HepG2 (cell line): ENCODE measurements around the gene CORO1C. TPM values are rescaled to one million over a fixed set of nuclear protein-coding genes. Genes with fewer than 3 reads are reported as not detected.

Experiments used
- ATAC-seq: fragments of 200-7000 bp; cut with Tn5 transposase; 3 replicates; pipeline ENCODE4 v1.9.1; 2020; ENCODE audit warnings: mild to moderate bottlenecking, moderate library complexity
- BruUV-seq: library from RNA; stranded (reverse); fragments of 400-500 nt; replicated peaks from 2 replicates; lab custom pipeline; 2021; lab: Mats Ljungman, UMichigan
- CTCF ChIA-PET: fragments of 300-600 bp; formaldehyde crosslinking; extraction: SDS; loops from one replicate; lab custom pipeline; 2021; ENCODE audit warnings: low total read pairs, inconsistent platforms, low intra/inter-chr PET ratio; lab: Yijun Ruan, JAX
- POLR2A ChIA-PET: fragments of 350-600 bp; sonication (Branson Sonifier 250); formaldehyde crosslinking; loops from one replicate; lab custom pipeline; 2020; ENCODE audit warnings: antibody characterized with exemption, inconsistent platforms; lab: Yijun Ruan, JAX
- DNase-seq: peaks from one replicate; pipeline ENCODE4 v3.0.0-alpha.2; 2015; ENCODE audit warnings: low spot score
- FAIRE-seq: peaks from 3 replicates; lab custom pipeline; 2011; peaks lifted over from hg19 to GRCh38; lab: Jason Lieb, UNC
- H2AFZ ChIP-seq: one replicate; pipeline ENCODE4 v1.6.1; 2011; ENCODE audit warnings: low read length, inconsistent platforms
- H3K27ac ChIP-seq: fragments of 300-600 bp; 3 replicates; pipeline ENCODE4 v1.8.0; 2011; ENCODE audit warnings: mixed run types, mild to moderate bottlenecking, mixed read lengths, low read length, inconsistent platforms; ENCODE audit not compliant: insufficient read depth; ENCODE audit errors: extremely low read length
- H3K27me3 ChIP-seq, 2 experiments: fragments of 200-600 bp in 1 of 2; 2 replicates in 1 of 2; 3 replicates in 1 of 2; pipeline versions ENCODE4 v1.6.0 to v1.8.0; 2011; ENCODE audit warnings: low read length in 2 of 2, mild to moderate bottlenecking in 2 of 2, moderate library complexity in 2 of 2, inconsistent platforms in 1 of 2; ENCODE audit not compliant: insufficient read depth in 2 of 2, control insufficient read depth in 1 of 2
- H3K36me3 ChIP-seq, 2 experiments: fragments of 200-600 bp in 1 of 2; replicated peaks in 1 of 2; 2 replicates in 1 of 2; 3 replicates in 1 of 2; pipeline versions ENCODE4 v1.5.1 to v1.8.0; 2011; ENCODE audit warnings: low read length in 2 of 2, inconsistent platforms in 1 of 2; ENCODE audit not compliant: insufficient read depth in 2 of 2, control insufficient read depth in 1 of 2
- H3K4me1 ChIP-seq: 2 replicates; pipeline ENCODE4 v1.5.1; 2012; ENCODE audit warnings: low read length, inconsistent platforms; ENCODE audit not compliant: insufficient read depth
- H3K4me2 ChIP-seq: 2 replicates; pipeline ENCODE4 v1.6.0; 2011; ENCODE audit warnings: low read depth, low read length, inconsistent platforms
- H3K4me3 ChIP-seq, 3 experiments: fragments of 200-600 bp in 1 of 3; sonication (generic), shearing (Covaris generic) in 1 of 3; replicated peaks in 1 of 3; 2 replicates each; pipeline ENCODE4 v1.5.1; 2011 to 2016; ENCODE audit warnings: low read length in 3 of 3, inconsistent platforms in 2 of 3, low read depth in 2 of 3, mild to moderate bottlenecking in 2 of 3, control low read depth in 1 of 3, mixed read lengths in 1 of 3; ENCODE audit not compliant: insufficient read depth in 1 of 3
- H3K79me2 ChIP-seq: one replicate; pipeline ENCODE4 v1.6.1; 2011; ENCODE audit warnings: low read length, inconsistent platforms; ENCODE audit not compliant: insufficient read depth
- H3K9ac ChIP-seq: 2 replicates; pipeline ENCODE4 v1.6.0; 2011; ENCODE audit warnings: mild to moderate bottlenecking, low read depth, low read length, inconsistent platforms; ENCODE audit not compliant: insufficient read depth
- H3K9me3 ChIP-seq: 2 replicates; pipeline ENCODE4 v1.5.1; 2012; ENCODE audit warnings: mild to moderate bottlenecking, low read length
- H4K20me1 ChIP-seq: 2 replicates; pipeline ENCODE4 v1.6.0; 2011; ENCODE audit warnings: inconsistent platforms, mild to moderate bottlenecking, low read length, moderate library complexity; ENCODE audit not compliant: insufficient read depth
- AHR ChIP-seq: IDR thresholded peaks from 2 replicates; pipeline ENCODE4 v1.6.1; 2018; ENCODE audit warnings: missing genetic modification reagents, missing compliant biosample characterization
- ASH2L ChIP-seq: fragments of 300-600, 200-600 bp; sonication (generic); IDR thresholded peaks from 2 replicates; pipeline ENCODE4 v1.7.0; 2017; ENCODE audit warnings: low read depth, mild to moderate bottlenecking, moderate library complexity, mixed read lengths, low read length; ENCODE audit not compliant: insufficient read length
- CBFB ChIP-seq: sonication (generic); formaldehyde crosslinking; IDR thresholded peaks from 2 replicates; pipeline ENCODE4 v1.4.0; 2020; ENCODE audit warnings: missing genetic modification reagents
- CENPT ChIP-seq: sonication (generic); formaldehyde crosslinking; IDR thresholded peaks from 2 replicates; pipeline ENCODE4 v1.8.0; 2022; ENCODE audit warnings: low read depth, mild to moderate bottlenecking, moderate library complexity, missing genetic modification reagents
- DNMT1 ChIP-seq: sonication (generic); formaldehyde crosslinking; IDR thresholded peaks from 2 replicates; pipeline ENCODE4 v1.5.1; 2020; ENCODE audit warnings: mild to moderate bottlenecking, missing genetic modification reagents
- GTF2F1 ChIP-seq: fragments of 150-350 bp; IDR thresholded peaks from 2 replicates; pipeline ENCODE4 v1.6.1; 2014; ENCODE audit warnings: low read length
- KMT2A ChIP-seq: sonication (generic); formaldehyde crosslinking; IDR thresholded peaks from 2 replicates; pipeline ENCODE4 v1.4.0; 2020; ENCODE audit warnings: missing genetic modification reagents
- MAF1 ChIP-seq: sonication (generic); formaldehyde crosslinking; IDR thresholded peaks from 2 replicates; pipeline ENCODE4 v1.5.0; 2020; ENCODE audit warnings: missing genetic modification reagents, borderline replicate concordance
- MBD4 ChIP-seq: IDR thresholded peaks from 2 replicates; pipeline ENCODE4 v1.6.1; 2012; ENCODE audit warnings: low read length, inconsistent platforms, borderline replicate concordance
- MBNL3 ChIP-seq: fragments of 250-450 bp; sonication (Bioruptor Pico); conservative IDR thresholded peaks from 2 replicates; pipeline ENCODE4 v1.8.0; 2022; ENCODE audit warnings: mild to moderate bottlenecking, inconsistent platforms
- NFE2L2 ChIP-seq: fragments of 150-350 bp; IDR thresholded peaks from 2 replicates; pipeline ENCODE4 v1.6.1; 2014; ENCODE audit warnings: low read length
- NR2F1 ChIP-seq, 2 experiments: fragments of 450-650 bp in 1 of 2; formaldehyde crosslinking in 1 of 2; IDR thresholded peaks; 2 replicates each; pipeline versions ENCODE4 v1.5.0 to v1.6.1; 2016 to 2020; ENCODE audit warnings: mild to moderate bottlenecking in 1 of 2, missing compliant biosample characterization in 1 of 2, missing genetic modification reagents in 1 of 2, moderate library complexity in 1 of 2
- NRL ChIP-seq: sonication (generic); formaldehyde crosslinking; IDR thresholded peaks from 2 replicates; pipeline ENCODE4 v1.5.0; 2020; ENCODE audit warnings: missing genetic modification reagents, mild to moderate bottlenecking, moderate library complexity, borderline replicate concordance
- SALL2 ChIP-seq: sonication (generic); formaldehyde crosslinking; IDR thresholded peaks from 2 replicates; pipeline ENCODE4 v1.8.1; 2023; ENCODE audit warnings: mild to moderate bottlenecking, missing genetic modification reagents, inconsistent platforms
- SMAD9 ChIP-seq: sonication (generic); formaldehyde crosslinking; IDR thresholded peaks from 2 replicates; pipeline ENCODE4 v1.5.1; 2020; ENCODE audit warnings: mild to moderate bottlenecking, missing genetic modification reagents
- TGIF2 ChIP-seq: IDR thresholded peaks from 2 replicates; pipeline ENCODE4 v1.6.1; 2016; ENCODE audit warnings: control low read depth, missing compliant biosample characterization
- ZFX ChIP-seq: sonication (generic); formaldehyde crosslinking; IDR thresholded peaks from 2 replicates; pipeline ENCODE4 v1.4.0; 2020; ENCODE audit warnings: mild to moderate bottlenecking, low read depth, missing genetic modification reagents, moderate library complexity
- ZNF44 ChIP-seq: sonication (generic); formaldehyde crosslinking; IDR thresholded peaks from 2 replicates; pipeline ENCODE4 v1.5.1; 2020; ENCODE audit warnings: mild to moderate bottlenecking, missing genetic modification reagents
- ZNF567 ChIP-seq: sonication (generic); formaldehyde crosslinking; IDR thresholded peaks from 2 replicates; pipeline ENCODE4 v1.8.1; 2023; ENCODE audit warnings: mild to moderate bottlenecking, missing genetic modification reagents, borderline replicate concordance
- ZNF616 ChIP-seq: sonication (generic); formaldehyde crosslinking; IDR thresholded peaks from 2 replicates; pipeline ENCODE4 v1.5.0; 2020; ENCODE audit warnings: low read depth, mild to moderate bottlenecking, missing genetic modification reagents
- ZNF780A ChIP-seq: sonication (generic); formaldehyde crosslinking; IDR thresholded peaks from 2 replicates; pipeline ENCODE4 v1.8.0; 2022; ENCODE audit warnings: mild to moderate bottlenecking, missing genetic modification reagents, moderate library complexity
- WGBS: methylation state at CpG from one replicate; pipeline ENCODE4 v1.1.6; 2017; ENCODE audit warnings: low lambda C conversion rate; 5-methylcytosine and 5-hydroxymethylcytosine counted together
- in situ Hi-C: cut with HindIII; loops from 2 replicates; pipeline ENCODE4 v1.10.0; 2017; ENCODE audit warnings: low pct_unique_long_range_greater_than_20kb; ENCODE audit not compliant: extremely low pct_ligation_motif_present
- intact Hi-C: fragments of 100-400 bp; cut with micrococcal nuclease; formaldehyde crosslinking; loops from one replicate; pipeline ENCODE4 v1.10.0; 2022; ENCODE audit not compliant: unreplicated experiment
- polyA plus RNA-seq, 8 experiments: library from polyadenylated mRNA; depleted of rRNA in 3 of 8; stranded (reverse) in 7 of 8; unstranded in 1 of 8; fragments of >200 nt; fragmentation: Illumina TruSeq in 4 of 8; extraction: Trizol in 4 of 8; gene quantifications; 2 replicates each; pipeline versions ENCODE4 v1.2.1 to v1.2.3, GENCODE V29; 2011 to 2016; ENCODE audit warnings: low read depth in 4 of 8, missing spikeins in 1 of 8, mixed read lengths in 1 of 8; ENCODE audit not compliant: insufficient read depth in 1 of 8
- total RNA-seq, 5 experiments: library from RNA; depleted of rRNA; stranded (reverse); fragments of >200 nt; fragmentation: Illumina TruSeq; extraction: Trizol; gene quantifications; 2 replicates each; pipeline ENCODE4 v1.2.3, GENCODE V29; 2016; ENCODE audit warnings: low read depth in 1 of 5

The CORO1C gene
- total and polyA plus RNA-seq, 2 of the 13 experiments (the other 11 are each of a cell fraction or from before 2014, with no cell fraction given): 73.7 to 131 TPM

- ChIA-PET CTCF (no interaction called here), POLR2A (no interaction called here)
- Histone ChIP-seq H3K4me3 (no peak overlapping the region), H3K9me3 (no peaks in the 10 kb centered on the region), H2AFZ (no peak overlapping the region), H3K27me3 (no peaks in the 10 kb centered on the region), H3K4me1 (no peaks in the 10 kb centered on the region), H3K9ac (no peak overlapping the region), H3K4me2 (no peak overlapping the region), H3K79me2 (no peaks in the 10 kb centered on the region), H3K27ac (no peak overlapping the region), H3K36me3 (peaks cover 30 to 74% of the 10 kb centered on the region in 2 experiments), H4K20me1 (no peaks in the 10 kb centered on the region)
- ATAC-seq (no peak), DNase-seq (no peak), FAIRE-seq (no peak)
- intact Hi-C loops: no loop called here
- no peak for TF ChIP-seq CBFB (CRISPR knock-in tag)
- no peak for TF ChIP-seq SALL2 (CRISPR knock-in tag)
- TF ChIP-seq ZNF567 (CRISPR knock-in tag): no peak
- no peak for TF ChIP-seq DNMT1 (CRISPR knock-in tag)
- TF ChIP-seq GTF2F1: no peak
- TF ChIP-seq NFE2L2: no peak
- no TSS peak for BruUV-seq
- in situ Hi-C loops: no loop called here
- 94% methylated on average over 6 of the region's 6 CpGs for WGBS
Observed at GRCh38 chr12:108649126-108649525, 82.2 kb downstream of the CORO1C start.

- H3K9ac ChIP-seq: no peak overlapping the region
- no peak for FAIRE-seq
- intact Hi-C loops: no loop called here
- in situ Hi-C loops: no loop called here
- DNase-seq: no peak
- no peak overlapping the region for H3K27ac ChIP-seq
- ChIA-PET POLR2A (no interaction called here), CTCF (no interaction called here)
- H3K9me3 ChIP-seq: no peaks in the 10 kb centered on the region
- H4K20me1 ChIP-seq: no peaks in the 10 kb centered on the region
- H3K4me1 ChIP-seq: no peaks in the 10 kb centered on the region
- H2AFZ ChIP-seq: no peak overlapping the region
- 98% methylated on average over 9 of the region's 9 CpGs for WGBS
- no TSS peak for BruUV-seq
- H3K27me3 ChIP-seq: no peaks in the 10 kb centered on the region
- H3K36me3 ChIP-seq: peaks cover 28 to 68% of the 10 kb centered on the region in 2 experiments
- H3K4me3 ChIP-seq: no peak overlapping the region
- H3K79me2 ChIP-seq: no peaks in the 10 kb centered on the region
- ATAC-seq: no peak
- H3K4me2 ChIP-seq: no peak overlapping the region
- no peak for TF ChIP-seq NR2F1 (CRISPR knock-in tag; IDR thresholded peaks at IDR 0.05)
- TF ChIP-seq MBNL3 (CRISPR knock-in tag): no peak
- TF ChIP-seq CENPT (CRISPR knock-in tag): no peak
- TF ChIP-seq ZFX (CRISPR knock-in tag): no peak
- TF ChIP-seq SMAD9 (CRISPR knock-in tag): no peak
- TF ChIP-seq NRL (CRISPR knock-in tag): no peak
- TF ChIP-seq KMT2A (CRISPR knock-in tag): no peak
- no peak for TF ChIP-seq ZNF780A (CRISPR knock-in tag)
- no peak for TF ChIP-seq ASH2L
- no peak for TF ChIP-seq AHR (CRISPR knock-in tag)
- no peak for TF ChIP-seq MBD4
- no peak for TF ChIP-seq TGIF2 (CRISPR knock-in tag)
- TF ChIP-seq MAF1 (CRISPR knock-in tag): no peak
- TF ChIP-seq ZNF616 (CRISPR knock-in tag): no peak
- no peak for TF ChIP-seq ZNF44 (CRISPR knock-in tag)
Observed at GRCh38 chr12:108648371-108648770, 82.9 kb downstream of the CORO1C start.
